ENCODE results near the gene IL18.

DNA sequence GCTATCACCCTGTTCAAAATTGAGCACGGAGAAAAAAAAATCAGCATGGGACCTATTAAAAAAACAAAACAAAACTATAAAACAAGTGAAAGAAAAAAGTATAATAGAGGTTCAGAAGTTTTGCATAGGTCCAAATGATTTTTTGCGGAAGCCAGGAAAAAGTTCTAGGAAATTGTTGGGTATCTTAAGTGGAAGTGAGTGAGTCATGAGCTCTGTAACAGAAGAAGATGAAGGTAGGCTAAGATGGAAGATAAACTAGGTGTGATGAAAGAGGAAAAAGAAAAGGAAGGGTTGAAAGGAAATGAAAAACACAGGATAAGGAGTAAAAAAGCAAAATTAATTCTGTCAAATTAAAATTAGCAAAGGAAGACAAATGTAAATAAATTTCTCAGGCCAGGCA lies 49.4 kb downstream of the IL18 start:
- TF ChIP-seq, protein P1, sequence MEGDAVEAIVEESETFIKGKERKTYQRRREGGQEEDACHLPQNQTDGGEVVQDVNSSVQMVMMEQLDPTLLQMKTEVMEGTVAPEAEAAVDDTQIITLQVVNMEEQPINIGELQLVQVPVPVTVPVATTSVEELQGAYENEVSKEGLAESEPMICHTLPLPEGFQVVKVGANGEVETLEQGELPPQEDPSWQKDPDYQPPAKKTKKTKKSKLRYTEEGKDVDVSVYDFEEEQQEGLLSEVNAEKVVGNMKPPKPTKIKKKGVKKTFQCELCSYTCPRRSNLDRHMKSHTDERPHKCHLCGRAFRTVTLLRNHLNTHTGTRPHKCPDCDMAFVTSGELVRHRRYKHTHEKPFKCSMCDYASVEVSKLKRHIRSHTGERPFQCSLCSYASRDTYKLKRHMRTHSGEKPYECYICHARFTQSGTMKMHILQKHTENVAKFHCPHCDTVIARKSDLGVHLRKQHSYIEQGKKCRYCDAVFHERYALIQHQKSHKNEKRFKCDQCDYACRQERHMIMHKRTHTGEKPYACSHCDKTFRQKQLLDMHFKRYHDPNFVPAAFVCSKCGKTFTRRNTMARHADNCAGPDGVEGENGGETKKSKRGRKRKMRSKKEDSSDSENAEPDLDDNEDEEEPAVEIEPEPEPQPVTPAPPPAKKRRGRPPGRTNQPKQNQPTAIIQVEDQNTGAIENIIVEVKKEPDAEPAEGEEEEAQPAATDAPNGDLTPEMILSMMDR (IDR thresholded peaks at IDR 0.05): no peak
- no peak for TF ChIP-seq POLR2A (IDR thresholded peaks at IDR 0.05)

Measured in breast epithelium (tissue), 3 donors.